HG03196 (cell line): ENCODE results near the gene TMPRSS11F.
"Not testable (repeated sequence)": the region's sequence is repeated elsewhere in the genome, so short reads cannot be mapped to it uniquely, and the experiment has no call there.

Experiments
- ATAC-seq: cut with Tn5 transposase; IDR thresholded peaks from one replicate; pipeline ENCODE4 v1.9.1; 2021; ENCODE audit not compliant: unreplicated experiment

The TMPRSS11F gene

DNA sequence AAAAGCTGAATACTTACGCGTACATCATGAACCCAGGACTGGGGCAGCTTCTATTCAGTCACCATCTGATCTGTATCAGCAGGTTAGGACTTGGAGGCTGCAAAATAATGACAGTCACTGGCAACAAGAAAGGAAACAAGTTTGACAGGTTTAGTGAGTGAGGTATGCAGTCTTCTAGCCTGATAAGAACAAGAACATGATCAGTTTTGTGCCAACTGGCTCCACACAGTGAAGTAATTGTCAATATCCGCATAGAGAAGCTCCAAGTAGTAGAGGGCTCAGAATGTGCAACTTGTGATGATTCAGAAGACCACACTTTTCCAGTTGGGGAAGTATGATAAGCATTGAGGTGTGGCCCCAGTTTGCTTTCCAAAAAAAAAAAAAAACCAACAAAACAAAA, at the start of gene TMPRSS11F:
TSS of gene TMPRSS11F (minus strand) at position 77 of the 400 bp plus-strand sequence. CDS start at position 28, 49 bp downstream.
- no peak for ATAC-seq

GRCh38 chr4:68176904-68177303, 47.2 kb upstream of the TMPRSS11F start:
- no peak for ATAC-seq

DNA sequence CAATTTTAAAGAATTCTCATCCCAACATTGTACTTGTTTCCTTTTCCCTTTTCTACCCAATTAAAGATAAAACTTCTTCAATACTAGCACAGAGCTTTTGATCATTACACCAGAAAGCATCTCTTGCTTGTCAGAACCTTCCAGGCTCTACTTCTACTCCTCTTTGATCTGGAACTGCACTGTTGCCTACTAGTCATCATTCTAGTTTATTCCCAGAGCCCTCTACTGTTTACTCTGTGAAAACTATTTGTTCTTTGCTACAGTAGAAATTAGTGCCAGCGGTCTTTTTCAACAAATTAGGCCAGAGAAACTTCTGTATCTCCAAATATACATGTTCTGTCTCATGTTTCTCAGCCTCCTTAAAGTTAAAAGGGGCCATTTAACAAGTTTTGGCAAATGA, 46.8 kb upstream of the TMPRSS11F start:
- ATAC-seq, result no peak

DNA sequence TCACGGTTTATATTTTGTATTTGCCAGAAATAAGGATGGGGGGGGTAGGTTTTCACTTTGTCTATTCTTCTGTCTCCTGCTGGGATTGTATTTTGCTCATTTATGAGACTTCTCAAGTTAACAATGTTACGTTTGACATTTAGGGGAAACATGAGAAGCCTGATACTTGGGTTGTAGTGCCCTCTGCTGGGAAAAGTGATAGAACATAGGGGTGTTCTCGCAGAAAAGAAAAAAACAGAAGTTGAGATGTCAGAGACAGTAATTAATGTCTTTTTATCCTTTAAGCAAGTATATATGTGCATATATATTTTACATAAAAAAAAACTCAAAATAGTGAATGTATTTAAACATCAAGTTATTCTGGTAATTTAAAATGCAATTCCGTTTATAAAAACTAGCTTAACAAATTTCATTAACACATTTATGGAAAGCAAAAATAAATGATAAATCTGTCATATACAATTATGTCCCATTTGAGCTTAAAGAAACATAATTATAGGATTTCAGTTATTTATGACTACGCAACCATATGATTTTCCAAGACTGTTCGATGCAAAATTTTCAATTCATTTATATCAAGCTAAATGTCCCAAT, 46.0 kb upstream of the TMPRSS11F start:
- ATAC-seq, result peak; percentile 69

DNA sequence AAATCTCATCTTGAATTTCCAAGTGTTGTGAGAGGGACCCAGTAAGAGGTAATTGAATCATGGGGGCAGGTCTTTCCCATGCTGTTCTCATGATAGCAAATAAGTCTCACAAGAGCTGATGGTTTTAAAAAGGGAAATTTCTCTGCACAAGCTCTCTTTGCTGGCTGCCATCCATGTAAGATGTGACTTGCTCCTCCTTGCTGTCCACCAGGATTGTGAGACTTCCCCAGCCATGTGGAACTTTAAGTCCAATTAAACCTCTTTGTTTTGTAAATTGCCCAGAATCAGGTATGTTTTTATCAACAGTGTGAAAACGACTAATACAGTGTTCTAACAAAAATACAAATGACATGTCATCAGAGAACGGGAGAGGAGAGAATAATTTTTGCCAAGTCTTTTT, 44.7 kb upstream of the TMPRSS11F start:
- not testable (repeated sequence) for ATAC-seq

GRCh38 chr4:68172147-68172546, 42.5 kb upstream of the TMPRSS11F start:
- not testable (repeated sequence) for ATAC-seq

DNA sequence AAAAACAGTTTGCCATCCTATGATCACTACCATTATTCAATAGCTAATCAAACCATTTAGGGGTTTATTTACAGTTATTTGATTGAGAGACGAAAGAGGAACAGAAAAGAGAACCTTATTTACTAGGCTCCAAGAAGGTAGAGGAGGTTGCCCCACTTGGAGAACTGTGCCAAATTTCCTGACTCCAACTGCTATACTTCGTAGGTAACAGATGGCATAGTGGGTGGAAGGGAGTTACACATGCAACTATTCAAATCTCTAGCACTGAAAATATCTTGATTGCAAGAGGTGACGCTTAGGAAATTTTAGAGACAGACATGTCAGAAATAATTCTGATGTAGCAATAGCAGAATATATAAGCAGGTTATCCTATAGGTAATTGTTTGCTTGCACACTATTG, 38.0 kb upstream of the TMPRSS11F start:
- no peak for ATAC-seq

DNA sequence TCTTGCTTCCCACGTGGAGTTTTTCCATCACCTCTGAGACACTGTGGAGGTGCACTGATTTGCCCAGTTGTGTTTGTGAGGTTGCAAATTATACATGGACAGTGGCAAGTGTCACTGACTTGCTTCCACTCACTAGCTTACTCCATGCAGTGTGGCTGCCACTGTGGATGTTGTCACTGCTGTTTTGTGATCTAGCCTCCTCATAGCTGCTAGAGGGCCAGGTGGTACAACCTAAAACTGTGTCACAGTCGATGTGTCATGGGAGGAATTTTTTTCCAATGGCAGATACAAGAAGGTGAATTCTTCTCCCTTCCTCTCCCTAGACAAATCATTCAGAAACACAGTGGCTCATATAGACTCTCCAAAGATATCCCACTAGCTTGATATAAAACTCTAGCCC, 37.5 kb upstream of the TMPRSS11F start:
- ATAC-seq, result no peak

GRCh38 chr4:68163754-68164153, 34.1 kb upstream of the TMPRSS11F start:
- ATAC-seq, result no peak

GRCh38 chr4:68162196-68162595, 32.5 kb upstream of the TMPRSS11F start:
- ATAC-seq, result no peak

- no peak for ATAC-seq
These were observed 22.7 kb upstream of the TMPRSS11F start for GRCh38 chr4:68152411-68152810.

DNA sequence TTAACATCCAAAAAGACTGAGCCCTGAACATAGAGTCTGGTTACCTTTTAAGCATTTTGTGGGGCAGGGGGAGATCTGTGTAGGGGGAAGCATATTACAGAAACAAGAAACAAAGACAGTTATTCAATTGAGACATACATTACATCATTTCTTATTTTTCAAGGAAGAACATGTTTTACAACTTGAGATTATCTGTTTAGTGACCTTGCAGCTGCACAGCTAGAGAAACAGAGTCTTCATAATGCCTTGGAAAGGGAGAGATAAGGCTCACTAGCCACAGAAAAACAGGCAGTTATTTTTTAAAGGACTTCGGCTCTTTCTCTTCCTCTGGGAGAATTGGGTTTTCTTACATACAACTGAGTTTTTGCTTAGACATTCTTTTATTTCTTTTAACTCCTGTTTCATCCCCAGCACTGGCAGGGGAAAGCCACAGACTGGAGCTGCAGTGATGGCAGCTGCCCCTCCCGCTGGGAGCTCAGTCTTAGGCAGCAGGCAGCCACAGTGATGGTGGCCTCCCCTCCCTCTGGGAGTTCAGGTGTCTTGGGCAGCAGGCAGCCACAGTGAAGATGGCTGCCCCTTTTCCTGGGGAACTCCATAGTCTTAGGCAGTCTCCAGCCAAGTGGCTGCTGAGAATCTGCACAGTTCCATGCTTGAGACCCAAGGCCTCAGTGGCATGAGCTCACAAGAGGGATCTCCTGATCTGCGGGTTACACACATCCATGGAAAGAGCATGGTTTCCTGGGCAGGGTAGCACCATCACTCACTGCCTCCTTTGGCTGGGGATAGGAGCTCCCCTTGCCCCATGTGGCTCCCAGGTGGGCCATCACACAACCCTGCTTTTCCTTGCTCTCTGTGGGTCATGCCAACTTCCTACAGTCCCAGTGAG, 19.4 kb upstream of the TMPRSS11F start:
- ATAC-seq, result no peak

GRCh38 chr4:68147079-68147478, 17.4 kb upstream of the TMPRSS11F start:
- ATAC-seq, result no peak

- no peak for ATAC-seq
These were observed 15.6 kb upstream of the TMPRSS11F start for GRCh38 chr4:68145261-68145660.

GRCh38 chr4:68141852-68142251, 12.2 kb upstream of the TMPRSS11F start:
- no peak for ATAC-seq

GRCh38 chr4:68132342-68132741, 2.7 kb upstream of the TMPRSS11F start:
- ATAC-seq, result no peak

DNA sequence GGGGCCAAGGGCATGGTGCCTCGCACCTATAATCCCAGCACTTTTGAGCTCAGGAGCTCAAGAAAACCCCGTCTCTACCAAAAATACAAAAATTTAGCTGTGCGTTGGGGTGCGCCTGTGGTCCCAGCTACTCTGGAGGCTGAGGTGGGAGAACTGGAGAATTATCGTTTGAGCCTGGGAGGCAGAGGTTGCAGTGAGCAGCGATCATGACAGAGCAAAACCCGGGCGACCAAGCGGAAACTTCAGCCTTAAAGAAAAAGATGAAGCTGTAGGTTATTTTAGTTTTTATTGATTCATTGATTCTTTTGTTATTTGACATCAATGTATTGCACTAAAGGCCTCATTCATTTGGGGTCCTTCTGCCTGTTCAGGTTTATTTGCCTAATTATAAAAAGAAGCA, 5.4 kb downstream of the TMPRSS11F start:
- ATAC-seq, result no peak

DNA sequence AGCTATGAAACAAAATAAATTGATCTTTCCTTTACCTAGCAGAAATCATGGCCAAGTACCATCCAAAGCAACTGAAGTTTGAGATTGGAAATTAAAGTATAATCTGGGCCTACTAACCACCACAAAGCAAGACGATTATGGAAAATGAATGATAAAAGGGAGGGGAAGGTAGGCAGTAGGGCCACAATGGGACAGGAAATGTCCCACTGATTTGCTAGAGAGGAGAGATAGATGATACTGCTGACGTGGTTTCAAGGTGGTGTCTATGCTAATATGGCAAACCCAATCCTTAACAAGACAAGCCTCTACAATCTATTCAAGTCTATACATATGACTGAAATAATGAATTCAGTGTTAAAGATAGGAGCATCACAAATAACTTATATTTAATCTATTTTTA, 6.1 kb downstream of the TMPRSS11F start:
- ATAC-seq, result no peak

- ATAC-seq, result no peak
These were observed 9.7 kb downstream of the TMPRSS11F start for GRCh38 chr4:68119921-68120320.

DNA sequence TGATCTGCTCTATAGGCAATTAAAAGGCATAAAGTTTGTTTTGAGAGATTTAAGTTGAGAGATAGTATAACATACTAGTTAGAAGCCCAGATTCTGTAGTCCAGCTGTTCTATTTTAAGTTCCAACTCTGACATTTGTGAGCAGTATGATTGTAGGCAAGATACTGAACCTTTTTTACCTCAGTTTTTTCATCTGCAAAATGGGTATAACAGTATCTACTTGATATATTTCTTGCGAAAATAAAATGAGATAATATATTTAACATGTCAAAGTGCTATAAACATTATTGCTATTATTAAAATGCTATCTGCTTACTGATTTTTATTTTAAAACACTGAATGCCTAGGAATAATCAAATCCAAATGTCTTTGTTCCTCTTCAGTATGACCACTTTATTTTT, 19.2 kb downstream of the TMPRSS11F start:
- no peak for ATAC-seq

GRCh38 chr4:68109868-68110267, 19.8 kb downstream of the TMPRSS11F start:
- ATAC-seq, result no peak

DNA sequence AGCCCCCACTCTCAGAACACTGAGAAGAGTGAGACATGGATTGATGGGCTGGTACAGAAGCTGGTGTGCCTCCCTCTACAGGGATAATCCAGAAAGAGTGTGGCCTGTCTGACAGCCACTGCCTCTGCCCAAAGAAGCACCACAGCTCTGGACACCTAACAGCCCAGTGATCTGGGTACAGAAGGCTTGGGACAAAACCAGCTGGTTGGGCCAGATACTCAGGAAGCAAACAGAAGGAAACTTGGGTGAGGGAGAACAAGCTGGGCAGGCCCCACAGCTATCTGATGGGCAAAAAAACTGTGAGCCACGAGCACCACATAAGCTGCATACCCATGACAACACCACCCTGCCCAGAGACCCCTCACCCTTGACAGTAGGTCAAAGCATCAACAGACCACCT, 46.9 kb downstream of the TMPRSS11F start:
- no peak for ATAC-seq
